ENCODE results near the gene MTRR.

The MTRR gene

DNA sequence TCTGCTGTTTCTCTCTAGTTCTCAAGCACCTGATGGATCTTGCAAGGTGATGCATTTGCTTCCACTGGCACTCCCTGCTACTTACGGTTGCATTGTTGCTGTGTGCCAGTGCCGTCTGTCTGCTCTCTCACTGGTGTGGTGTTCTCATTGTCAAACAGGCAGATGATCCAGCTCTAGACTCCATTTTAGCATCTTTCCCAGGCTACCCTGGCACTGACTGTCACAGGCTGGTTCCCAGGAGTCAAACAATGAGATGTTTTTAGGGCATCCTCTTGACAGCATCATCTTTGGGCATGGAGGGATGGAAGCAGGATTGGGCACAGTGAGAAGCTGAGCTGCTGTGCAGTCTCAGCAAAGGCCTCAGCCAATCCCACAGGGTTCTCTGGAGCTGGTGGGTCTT is 12.9 kb downstream of the MTRR start:
- no peak overlapping the region for H3K9ac ChIP-seq (ENCODE audit: low read length)
- H2AFZ ChIP-seq (ENCODE audit: low read length) = no peak overlapping the region
- H3K27ac ChIP-seq (ENCODE audit: low read length) = no peak overlapping the region
- DNase-seq = no peak
- H3F3A ChIP-seq (ENCODE audit: insufficient read depth, low read length) = peaks cover 4% of the 10 kb centered on the region; the same call in 1 of the 2 replicates
- no peak overlapping the region for H3K4me2 ChIP-seq (ENCODE audit: low read depth, low read length)
- TF ChIP-seq, protein P1, sequence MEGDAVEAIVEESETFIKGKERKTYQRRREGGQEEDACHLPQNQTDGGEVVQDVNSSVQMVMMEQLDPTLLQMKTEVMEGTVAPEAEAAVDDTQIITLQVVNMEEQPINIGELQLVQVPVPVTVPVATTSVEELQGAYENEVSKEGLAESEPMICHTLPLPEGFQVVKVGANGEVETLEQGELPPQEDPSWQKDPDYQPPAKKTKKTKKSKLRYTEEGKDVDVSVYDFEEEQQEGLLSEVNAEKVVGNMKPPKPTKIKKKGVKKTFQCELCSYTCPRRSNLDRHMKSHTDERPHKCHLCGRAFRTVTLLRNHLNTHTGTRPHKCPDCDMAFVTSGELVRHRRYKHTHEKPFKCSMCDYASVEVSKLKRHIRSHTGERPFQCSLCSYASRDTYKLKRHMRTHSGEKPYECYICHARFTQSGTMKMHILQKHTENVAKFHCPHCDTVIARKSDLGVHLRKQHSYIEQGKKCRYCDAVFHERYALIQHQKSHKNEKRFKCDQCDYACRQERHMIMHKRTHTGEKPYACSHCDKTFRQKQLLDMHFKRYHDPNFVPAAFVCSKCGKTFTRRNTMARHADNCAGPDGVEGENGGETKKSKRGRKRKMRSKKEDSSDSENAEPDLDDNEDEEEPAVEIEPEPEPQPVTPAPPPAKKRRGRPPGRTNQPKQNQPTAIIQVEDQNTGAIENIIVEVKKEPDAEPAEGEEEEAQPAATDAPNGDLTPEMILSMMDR (IDR thresholded peaks at IDR 0.05; ENCODE audit: low read length) = no peak
- TF ChIP-seq EZH2phosphoT487 (IDR thresholded peaks at IDR 0.05; ENCODE audit: low read length) (no peak), EZH2 (optimal IDR thresholded peaks at IDR 0.05; ENCODE audit: low read depth, low read length) (no peak)
- peaks cover 49% of the 10 kb centered on the region for H4K20me1 ChIP-seq (ENCODE audit: insufficient read depth, low read length)
- no peak overlapping the region for H3K4me3 ChIP-seq (ENCODE audit: low read length)
- 0 out of 2 replicates have a peak, but pooled peaks cover 2% of the 10 kb centered on the region for H3K4me1 ChIP-seq (ENCODE audit: low read length)
- peaks cover 57% of the 10 kb centered on the region for H3K36me3 ChIP-seq (replicated peaks; ENCODE audit: insufficient read depth, low read length)
- no peaks in the 10 kb centered on the region for H3K9me2 ChIP-seq (replicated peaks; ENCODE audit: insufficient read depth, low read length)
- peaks cover 98% of the 10 kb centered on the region for H3K79me2 ChIP-seq (ENCODE audit: low read length)
- H3K27me3 ChIP-seq (replicated peaks; ENCODE audit: insufficient read depth, low read length) = no peaks in the 10 kb centered on the region
- no peaks in the 10 kb centered on the region for H3K9me3 ChIP-seq (replicated peaks; ENCODE audit: insufficient read depth, low read length)

DNA sequence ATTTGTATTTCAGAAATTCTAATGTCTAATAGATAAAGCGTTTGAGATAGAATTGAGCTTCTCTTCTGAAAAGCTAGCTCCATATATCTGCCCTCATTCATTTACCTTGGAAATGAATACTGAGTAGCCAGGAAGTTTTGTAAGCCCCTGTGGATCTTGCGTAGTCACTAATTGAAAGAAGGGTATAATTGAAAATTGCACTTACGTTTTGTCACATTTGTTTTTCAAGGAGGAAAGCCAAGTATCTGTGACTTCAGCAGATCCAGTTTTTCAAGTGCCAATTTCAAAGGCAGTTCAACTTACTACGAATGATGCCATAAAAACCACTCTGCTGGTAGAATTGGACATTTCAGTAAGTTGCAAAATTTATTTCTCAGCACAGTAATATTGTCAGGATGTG is 14.0 kb downstream of the MTRR start:
- Histone ChIP-seq H4K20me1 (ENCODE audit: insufficient read depth, low read length) (peaks cover 47% of the 10 kb centered on the region), H3K4me3 (ENCODE audit: low read length) (no peak overlapping the region), H2AFZ (ENCODE audit: low read length) (no peak overlapping the region), H3K4me2 (ENCODE audit: low read depth, low read length) (no peak overlapping the region), H3K9me2 (replicated peaks; ENCODE audit: insufficient read depth, low read length) (no peaks in the 10 kb centered on the region), H3K9ac (ENCODE audit: low read length) (no peak overlapping the region), H3K9me3 (replicated peaks; ENCODE audit: insufficient read depth, low read length) (no peaks in the 10 kb centered on the region), H3K27ac (ENCODE audit: low read length) (no peak overlapping the region), H3F3A (ENCODE audit: insufficient read depth, low read length) (peaks cover 4% of the 10 kb centered on the region; the same call in 1 of the 2 replicates), H3K79me2 (ENCODE audit: low read length) (peaks cover 94% of the 10 kb centered on the region), H3K4me1 (ENCODE audit: low read length) (0 out of 2 replicates have a peak, but pooled peaks cover 2% of the 10 kb centered on the region), H3K36me3 (replicated peaks; ENCODE audit: insufficient read depth, low read length) (peaks cover 50% of the 10 kb centered on the region), H3K27me3 (replicated peaks; ENCODE audit: insufficient read depth, low read length) (no peaks in the 10 kb centered on the region)
- TF ChIP-seq, protein P1 (IDR thresholded peaks at IDR 0.05; ENCODE audit: low read length) = no peak
- no peak for TF ChIP-seq EZH2phosphoT487 (IDR thresholded peaks at IDR 0.05; ENCODE audit: low read length)
- TF ChIP-seq EZH2 (optimal IDR thresholded peaks at IDR 0.05; ENCODE audit: low read depth, low read length) = no peak
- DNase-seq = no peak

DNA sequence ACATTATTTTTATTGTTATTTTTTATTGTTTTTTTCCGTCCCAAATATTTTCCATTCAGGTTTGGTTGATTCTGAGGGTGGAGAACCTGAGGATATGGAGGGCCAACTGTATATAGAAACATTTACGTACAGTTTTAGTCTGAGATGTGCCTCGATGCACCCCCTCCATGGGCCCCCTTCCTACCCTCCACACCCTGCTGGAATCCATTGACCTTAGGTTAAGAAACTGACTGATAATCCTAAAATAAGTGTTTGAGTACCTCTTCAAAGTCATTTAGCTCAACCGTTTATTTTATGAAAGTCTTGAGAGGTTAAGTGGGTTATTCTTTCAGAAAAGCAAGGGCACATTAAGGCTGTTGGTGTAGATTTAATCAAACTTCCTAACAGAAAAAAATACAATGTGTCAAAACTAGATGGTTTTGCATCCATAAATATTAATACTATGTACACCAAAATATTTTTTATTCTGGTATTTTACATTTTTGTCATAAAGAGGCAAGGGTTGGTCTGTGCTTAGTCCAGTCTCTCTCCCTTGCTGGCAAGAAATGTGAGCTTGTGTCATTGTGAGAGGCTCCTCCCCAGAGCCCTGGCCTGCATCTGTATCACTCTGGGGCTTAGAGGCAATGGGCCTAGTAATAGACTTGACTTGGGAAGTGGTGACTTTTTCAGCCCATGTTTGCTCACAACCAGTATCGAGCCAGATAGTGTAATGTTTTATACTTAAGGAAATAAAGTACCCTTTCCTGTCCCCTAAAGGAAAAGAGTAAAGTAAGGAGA is 15.7 kb downstream of the MTRR start:
- Histone ChIP-seq H2AFZ (ENCODE audit: low read length) (no peak overlapping the region), H3K4me1 (ENCODE audit: low read length) (no peaks in the 10 kb centered on the region), H3K27me3 (replicated peaks; ENCODE audit: insufficient read depth, low read length) (no peaks in the 10 kb centered on the region), H3F3A (ENCODE audit: insufficient read depth, low read length) (peaks cover 4% of the 10 kb centered on the region; the same call in 1 of the 2 replicates), H3K9me2 (replicated peaks; ENCODE audit: insufficient read depth, low read length) (no peaks in the 10 kb centered on the region), H3K9me3 (replicated peaks; ENCODE audit: insufficient read depth, low read length) (no peaks in the 10 kb centered on the region), H3K4me3 (ENCODE audit: low read length) (no peak overlapping the region), H3K4me2 (ENCODE audit: low read depth, low read length) (no peak overlapping the region), H3K79me2 (ENCODE audit: low read length) (peaks cover 92% of the 10 kb centered on the region), H3K27ac (ENCODE audit: low read length) (no peak overlapping the region), H3K9ac (ENCODE audit: low read length) (no peak overlapping the region), H3K36me3 (replicated peaks; ENCODE audit: insufficient read depth, low read length) (peaks cover 53% of the 10 kb centered on the region; the same call in 1 of the 2 replicates), H4K20me1 (ENCODE audit: insufficient read depth, low read length) (peaks cover 36% of the 10 kb centered on the region)
- TF ChIP-seq, protein P1 (IDR thresholded peaks at IDR 0.05; ENCODE audit: low read length) = no peak
- TF ChIP-seq EZH2 (optimal IDR thresholded peaks at IDR 0.05; ENCODE audit: low read depth, low read length) = no peak
- TF ChIP-seq EZH2phosphoT487 (IDR thresholded peaks at IDR 0.05; ENCODE audit: low read length) = no peak
- DNase-seq = no peak

Data from MM.1S (cell line).